Activated CD8-positive, alpha-beta memory T cell treated with anti-CD3 and anti-CD28 coated beads for 1 hour (primary cell): Measurements from ENCODE around the gene DNAJC4.
"Not testable (repeated sequence)": the region's sequence is repeated elsewhere in the genome, so short reads cannot be mapped to it uniquely, and the experiment has no call there.

Experiments used
- DNase-seq, 2 donors: peaks; one replicate each; pipeline ENCODE4 v3.0.0-alpha.2; 2020; ENCODE audit warnings: low read depth in 1 of 2; ENCODE audit errors: extremely low read depth in 1 of 2

The DNAJC4 gene

GRCh38 chr11:64243236-64243854, 13.0 kb downstream of the DNAJC4 start:
- no peak for DNase-seq

- no peak for DNase-seq
Observed at GRCh38 chr11:64244107-64244506, 13.8 kb downstream of the DNAJC4 start.

- no peak for DNase-seq
Observed at GRCh38 chr11:64244966-64245365, 14.6 kb downstream of the DNAJC4 start.

- peak in 1 of 2 donors; percentile 32 for DNase-seq
Observed at GRCh38 chr11:64245401-64245796, 15.1 kb downstream of the DNAJC4 start.

- peak in 1 of 2 donors; percentile 52 for DNase-seq
Observed at GRCh38 chr11:64245797-64246620, 15.7 kb downstream of the DNAJC4 start.

- not testable (repeated sequence) for DNase-seq
Observed at GRCh38 chr11:64246621-64246870, 16.2 kb downstream of the DNAJC4 start.

GRCh38 chr11:64246871-64247728, 16.8 kb downstream of the DNAJC4 start, which contains the start of gene PPP1R14B:
Gene PPP1R14B (minus strand): TSS chr11:64246943. CDS start chr11:64246673, 270 bp downstream.
- DNase-seq = peak in 1 of 2 donors; percentile 72

GRCh38 chr11:64247729-64248531, 17.6 kb downstream of the DNAJC4 start:
- no peak for DNase-seq

GRCh38 chr11:64248578-64248977, 18.2 kb downstream of the DNAJC4 start:
- DNase-seq = no peak

- DNase-seq = no peak
Observed at GRCh38 chr11:64249038-64249437, 18.7 kb downstream of the DNAJC4 start.

GRCh38 chr11:64249563-64250414, 19.4 kb downstream of the DNAJC4 start:
- no peak for DNase-seq

GRCh38 chr11:64250415-64251015, 20.2 kb downstream of the DNAJC4 start:
- no peak for DNase-seq

GRCh38 chr11:64251016-64251752, 20.8 kb downstream of the DNAJC4 start, which contains the start of gene PLCB3:
Gene PLCB3 (plus strand): TSS chr11:64251530. CDS start chr11:64251650, 120 bp downstream.
- peak in 1 of 2 donors; percentile 56 for DNase-seq

GRCh38 chr11:64251753-64252002, 21.3 kb downstream of the DNAJC4 start:
- no peak for DNase-seq

- no peak for DNase-seq
Observed at GRCh38 chr11:64252003-64252872, 21.9 kb downstream of the DNAJC4 start.

GRCh38 chr11:64253043-64253442, 22.7 kb downstream of the DNAJC4 start:
- no peak for DNase-seq

- no peak for DNase-seq
Observed at GRCh38 chr11:64253481-64253880, 23.1 kb downstream of the DNAJC4 start.

GRCh38 chr11:64254326-64254725, 24.0 kb downstream of the DNAJC4 start:
- no peak for DNase-seq
